Liver (tissue), 9 donors: ENCODE measurements around the gene CSDE1. TPM values are rescaled to one million over a fixed set of nuclear protein-coding genes. Genes with fewer than 3 reads are reported as not detected.

Source experiments
- DNase-seq: peaks from one replicate; pipeline ENCODE4 v3.0.0-alpha.2; 2017; ENCODE audit warnings: low spot score
- H3K27ac ChIP-seq, 2 donors: one replicate each; pipeline ENCODE4 v1.7.0; 2013; ENCODE audit warnings: inconsistent platforms in 2 of 2, low read length in 2 of 2, control low read depth in 1 of 2, low read depth in 1 of 2, mild to moderate bottlenecking in 1 of 2
- H3K27me3 ChIP-seq, 4 donors: one replicate each; pipeline versions ENCODE4 v1.6.1 to v1.7.0; 2013; ENCODE audit warnings: low read length in 3 of 4, inconsistent platforms in 1 of 4, mild to moderate bottlenecking in 1 of 4, moderate library complexity in 1 of 4; ENCODE audit not compliant: control insufficient read depth in 4 of 4, insufficient read depth in 4 of 4
- H3K36me3 ChIP-seq, 4 donors: one replicate each; pipeline versions ENCODE4 v1.6.1 to v1.7.0; 2013; ENCODE audit warnings: low read length in 3 of 4, mild to moderate bottlenecking in 3 of 4, low read depth in 1 of 4, moderate library complexity in 1 of 4; ENCODE audit not compliant: control insufficient read depth in 4 of 4, insufficient read depth in 3 of 4
- H3K4me1 ChIP-seq, 4 donors: one replicate each; pipeline versions ENCODE4 v1.6.1 to v1.7.0; 2013; ENCODE audit warnings: low read length in 3 of 4, mild to moderate bottlenecking in 3 of 4, moderate library complexity in 1 of 4; ENCODE audit not compliant: control insufficient read depth in 4 of 4, insufficient read depth in 4 of 4
- H3K4me3 ChIP-seq, 3 donors: one replicate each; pipeline versions ENCODE4 v1.6.1 to v1.7.0; 2013; ENCODE audit warnings: low read length in 3 of 3, control low read depth in 1 of 3, low read depth in 1 of 3, mild to moderate bottlenecking in 1 of 3
- H3K9ac ChIP-seq, 2 donors: one replicate each; pipeline ENCODE4 v1.7.0; 2013; ENCODE audit warnings: low read length in 2 of 2, mild to moderate bottlenecking in 2 of 2, moderate library complexity in 2 of 2, control low read depth in 1 of 2, low read depth in 1 of 2
- H3K9me3 ChIP-seq, 4 donors: one replicate each; pipeline versions ENCODE4 v1.6.1 to v1.7.0; 2013; ENCODE audit warnings: low read length in 3 of 4; ENCODE audit not compliant: control insufficient read depth in 4 of 4
- EGR1 ChIP-seq, 2 donors: IDR thresholded peaks; 2 replicates each; pipeline ENCODE4 v1.6.1; 2016 to 2018; ENCODE audit warnings: antibody characterized with exemption in 2 of 2, low read depth in 2 of 2
- FOXA1 ChIP-seq: IDR thresholded peaks from 2 replicates; pipeline ENCODE4 v1.6.1; 2016; ENCODE audit warnings: antibody characterized with exemption
- GABPA ChIP-seq, 2 donors: IDR thresholded peaks in 1 of 2; conservative IDR thresholded peaks in 1 of 2; 2 replicates each; pipeline ENCODE4 v1.6.1; 2016; ENCODE audit warnings: antibody characterized with exemption in 2 of 2, mild to moderate bottlenecking in 1 of 2, moderate library complexity in 1 of 2
- HNF4A ChIP-seq, 2 donors: conservative IDR thresholded peaks; 2 replicates each; pipeline ENCODE4 v1.6.1; 2016; ENCODE audit warnings: antibody characterized with exemption in 2 of 2, mild to moderate bottlenecking in 2 of 2
- NR2F2 ChIP-seq: IDR thresholded peaks from 2 replicates; pipeline ENCODE4 v1.6.1; 2016; ENCODE audit warnings: antibody characterized with exemption
- RAD21 ChIP-seq, 2 donors: IDR thresholded peaks; 2 replicates each; pipeline ENCODE4 v1.6.1; 2016; ENCODE audit warnings: antibody characterized with exemption in 2 of 2, mild to moderate bottlenecking in 2 of 2
- SP1 ChIP-seq: IDR thresholded peaks from 2 replicates; pipeline ENCODE4 v1.6.1; 2018; ENCODE audit warnings: antibody characterized with exemption, mild to moderate bottlenecking
- TAF1 ChIP-seq: conservative IDR thresholded peaks from 2 replicates; pipeline ENCODE4 v1.6.1; 2016; ENCODE audit warnings: antibody characterized with exemption, mild to moderate bottlenecking
- YY1 ChIP-seq: IDR thresholded peaks from 2 replicates; pipeline ENCODE4 v1.6.1; 2016; ENCODE audit warnings: antibody characterized with exemption, mild to moderate bottlenecking
- WGBS: extraction: QIAGEN DNeasy Blood & Tissue Kit; methylation state at CpG from one replicate; pipeline ENCODE4 v1.1.7; 2013; 5-methylcytosine and 5-hydroxymethylcytosine counted together
- polyA plus RNA-seq, 2 donors: library from polyadenylated mRNA; stranded (reverse) in 1 of 2; unstranded in 1 of 2; fragments of 200-250 nt in 1 of 2; fragments of >200 nt in 1 of 2; fragmentation: Nextera tagmentation in 1 of 2; extraction: Ambion mirVana in 1 of 2; gene quantifications; one replicate each; pipeline versions ENCODE4 v1.2.1 to v1.2.3, GENCODE V29; 2013 to 2015
- total RNA-seq, 2 donors: library from RNA; depleted of rRNA; stranded (reverse); fragments of >200 nt; gene quantifications; one replicate each; pipeline ENCODE4 v1.2.3, GENCODE V29; 2014
- TF ChIP-seq, protein P1 (sequence below): fragments of 150-350 bp; IDR thresholded peaks from 2 replicates; pipeline ENCODE4 v1.5.1; 2017; ENCODE audit warnings: improper control_type of control experiment, low read depth, low read length; ENCODE audit not compliant: missing input control
- TF ChIP-seq, protein P2 (sequence below): IDR thresholded peaks from 2 replicates; pipeline ENCODE4 v1.6.1; 2016; ENCODE audit warnings: antibody characterized with exemption, mild to moderate bottlenecking
- TF ChIP-seq, protein P3 (sequence below): IDR thresholded peaks from 2 replicates; pipeline ENCODE4 v1.6.1; 2016; ENCODE audit warnings: antibody characterized with exemption
- donor health status: healthy.
- donor health status: healthy.
- donor health status: healthy.
- donor health status: healthy.
- donor health status: healthy.

The CSDE1 gene
- total and polyA plus RNA-seq, 4 donors = 63.7 to 376 (median 132) TPM

DNA sequence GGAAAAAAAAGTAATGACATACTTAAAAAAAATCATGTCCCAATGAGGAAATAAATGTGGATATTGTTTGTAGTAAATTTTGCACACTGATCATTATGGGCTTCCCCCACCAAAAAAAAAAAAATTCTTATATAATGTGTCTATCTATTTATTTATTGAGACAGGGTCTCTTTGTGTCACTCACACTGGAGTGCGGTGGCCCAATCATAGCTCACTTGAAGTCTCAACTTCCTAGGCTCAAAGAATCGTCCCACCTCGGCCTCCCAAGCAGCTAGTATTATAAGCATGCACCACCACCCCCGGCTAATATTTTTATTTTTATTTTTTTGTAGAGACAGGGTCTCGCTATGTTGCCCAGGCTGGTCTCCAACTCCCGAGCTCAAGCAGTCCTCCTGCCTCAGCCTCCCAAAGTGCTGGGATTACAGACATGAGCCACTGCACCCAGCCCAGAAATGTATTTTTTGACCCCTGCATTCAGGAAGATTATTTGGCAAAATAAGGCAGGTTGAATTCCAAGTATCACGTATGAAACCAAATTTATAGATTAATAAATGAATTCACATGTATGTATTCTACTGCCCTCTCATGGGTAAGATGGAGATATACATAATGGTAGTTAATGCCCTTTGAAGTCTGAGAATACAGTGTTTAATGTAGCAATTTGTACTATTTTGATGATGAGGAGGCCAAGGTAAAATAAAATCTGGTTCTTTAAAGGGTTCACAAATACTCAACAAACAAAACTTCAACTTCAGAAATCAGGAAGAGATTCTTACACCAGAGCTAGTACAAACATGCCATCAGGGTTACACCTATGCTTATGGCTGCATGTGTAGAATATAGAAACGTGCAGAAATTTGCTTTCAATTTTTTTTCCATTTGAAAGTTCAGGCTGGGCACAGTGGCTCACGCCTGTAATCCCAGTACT lies 86.5 kb downstream of the CSDE1 start:
- Histone ChIP-seq H3K27me3 (no peaks in the 10 kb centered on the region), H3K4me1 (peaks cover 1 to 11% (median 9%) of the 10 kb centered on the region in 4 donors), H3K27ac (no peak overlapping the region), H3K36me3 (no peaks in the 10 kb centered on the region), H3K9ac (no peak overlapping the region), H3K4me3 (no peak overlapping the region), H3K9me3 (no peaks in the 10 kb centered on the region)
- TF ChIP-seq, protein P1, sequence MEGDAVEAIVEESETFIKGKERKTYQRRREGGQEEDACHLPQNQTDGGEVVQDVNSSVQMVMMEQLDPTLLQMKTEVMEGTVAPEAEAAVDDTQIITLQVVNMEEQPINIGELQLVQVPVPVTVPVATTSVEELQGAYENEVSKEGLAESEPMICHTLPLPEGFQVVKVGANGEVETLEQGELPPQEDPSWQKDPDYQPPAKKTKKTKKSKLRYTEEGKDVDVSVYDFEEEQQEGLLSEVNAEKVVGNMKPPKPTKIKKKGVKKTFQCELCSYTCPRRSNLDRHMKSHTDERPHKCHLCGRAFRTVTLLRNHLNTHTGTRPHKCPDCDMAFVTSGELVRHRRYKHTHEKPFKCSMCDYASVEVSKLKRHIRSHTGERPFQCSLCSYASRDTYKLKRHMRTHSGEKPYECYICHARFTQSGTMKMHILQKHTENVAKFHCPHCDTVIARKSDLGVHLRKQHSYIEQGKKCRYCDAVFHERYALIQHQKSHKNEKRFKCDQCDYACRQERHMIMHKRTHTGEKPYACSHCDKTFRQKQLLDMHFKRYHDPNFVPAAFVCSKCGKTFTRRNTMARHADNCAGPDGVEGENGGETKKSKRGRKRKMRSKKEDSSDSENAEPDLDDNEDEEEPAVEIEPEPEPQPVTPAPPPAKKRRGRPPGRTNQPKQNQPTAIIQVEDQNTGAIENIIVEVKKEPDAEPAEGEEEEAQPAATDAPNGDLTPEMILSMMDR = peak; percentile 23
- TF ChIP-seq RAD21 (IDR thresholded peaks at IDR 0.05) = peak; percentile 65 to 73
- no peak for TF ChIP-seq EGR1 (IDR thresholded peaks at IDR 0.05; ENCODE audit: low read depth in 2 of 2)
- TF ChIP-seq, protein P2, sequence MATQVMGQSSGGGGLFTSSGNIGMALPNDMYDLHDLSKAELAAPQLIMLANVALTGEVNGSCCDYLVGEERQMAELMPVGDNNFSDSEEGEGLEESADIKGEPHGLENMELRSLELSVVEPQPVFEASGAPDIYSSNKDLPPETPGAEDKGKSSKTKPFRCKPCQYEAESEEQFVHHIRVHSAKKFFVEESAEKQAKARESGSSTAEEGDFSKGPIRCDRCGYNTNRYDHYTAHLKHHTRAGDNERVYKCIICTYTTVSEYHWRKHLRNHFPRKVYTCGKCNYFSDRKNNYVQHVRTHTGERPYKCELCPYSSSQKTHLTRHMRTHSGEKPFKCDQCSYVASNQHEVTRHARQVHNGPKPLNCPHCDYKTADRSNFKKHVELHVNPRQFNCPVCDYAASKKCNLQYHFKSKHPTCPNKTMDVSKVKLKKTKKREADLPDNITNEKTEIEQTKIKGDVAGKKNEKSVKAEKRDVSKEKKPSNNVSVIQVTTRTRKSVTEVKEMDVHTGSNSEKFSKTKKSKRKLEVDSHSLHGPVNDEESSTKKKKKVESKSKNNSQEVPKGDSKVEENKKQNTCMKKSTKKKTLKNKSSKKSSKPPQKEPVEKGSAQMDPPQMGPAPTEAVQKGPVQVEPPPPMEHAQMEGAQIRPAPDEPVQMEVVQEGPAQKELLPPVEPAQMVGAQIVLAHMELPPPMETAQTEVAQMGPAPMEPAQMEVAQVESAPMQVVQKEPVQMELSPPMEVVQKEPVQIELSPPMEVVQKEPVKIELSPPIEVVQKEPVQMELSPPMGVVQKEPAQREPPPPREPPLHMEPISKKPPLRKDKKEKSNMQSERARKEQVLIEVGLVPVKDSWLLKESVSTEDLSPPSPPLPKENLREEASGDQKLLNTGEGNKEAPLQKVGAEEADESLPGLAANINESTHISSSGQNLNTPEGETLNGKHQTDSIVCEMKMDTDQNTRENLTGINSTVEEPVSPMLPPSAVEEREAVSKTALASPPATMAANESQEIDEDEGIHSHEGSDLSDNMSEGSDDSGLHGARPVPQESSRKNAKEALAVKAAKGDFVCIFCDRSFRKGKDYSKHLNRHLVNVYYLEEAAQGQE = no peak
- DNase-seq = no peak
- 65% methylated on average over 9 of the region's 9 CpGs for WGBS

DNA sequence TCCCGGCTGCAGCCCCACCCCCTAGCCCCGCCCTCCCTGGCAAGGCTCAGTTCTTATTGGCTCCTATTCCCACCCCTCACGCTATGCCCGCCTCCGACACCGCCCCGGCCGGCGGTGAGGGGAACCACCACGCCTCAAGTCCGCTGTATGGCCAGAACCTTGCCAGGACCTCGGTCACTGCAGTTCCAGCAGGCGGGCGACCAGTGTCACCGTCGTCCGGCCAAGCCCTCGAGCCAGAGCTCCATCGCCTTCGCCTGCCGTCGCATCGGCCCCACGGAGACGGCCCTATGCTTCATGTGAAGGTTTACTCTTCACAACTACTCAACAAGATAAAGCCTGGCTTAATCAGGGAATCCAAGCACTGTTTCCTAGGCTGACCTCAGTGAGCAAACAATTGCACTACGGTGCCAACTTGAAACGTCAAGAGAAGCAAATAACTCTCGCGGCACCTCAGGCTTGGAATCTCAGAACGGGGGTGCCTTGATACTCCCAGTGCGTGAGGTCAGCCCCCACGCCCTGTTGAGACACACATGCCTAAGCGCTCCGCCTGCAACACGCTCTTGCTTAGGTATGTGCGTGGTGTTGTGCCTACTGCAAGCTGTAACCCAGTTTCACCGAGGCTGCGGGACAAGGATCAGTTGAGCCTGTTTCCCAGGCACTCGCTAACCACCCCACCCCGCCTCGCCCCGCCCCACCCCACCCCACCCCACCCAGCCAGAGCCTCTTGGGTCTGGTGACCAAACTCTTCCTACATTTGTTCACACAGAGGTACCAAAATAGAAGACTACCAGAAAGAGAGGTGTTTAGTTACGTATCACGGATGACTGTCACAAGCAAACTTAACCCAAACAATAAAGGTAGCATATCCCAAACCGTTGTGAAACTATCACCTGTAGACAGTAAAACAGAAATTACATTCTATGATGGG lies 87.4 kb downstream of the CSDE1 start:
- WGBS = 3% methylated on average over 45 of the region's 45 CpGs
- peak in 1 of 2 donors; percentile 8 for TF ChIP-seq EGR1 (IDR thresholded peaks at IDR 0.05; ENCODE audit: low read depth in 2 of 2)
- TF ChIP-seq TAF1 = peak; percentile 81
- TF ChIP-seq, protein P1 = no peak
- peak in 1 of 2 donors; percentile 44 for TF ChIP-seq HNF4A (conservative IDR thresholded peaks at IDR 0.05)
- TF ChIP-seq, protein P2 = peak; percentile 40
- peak; percentile 66 for TF ChIP-seq YY1
- peak in 1 of 2 donors; percentile 49 for TF ChIP-seq RAD21 (IDR thresholded peaks at IDR 0.05)
- TF ChIP-seq NR2F2 = peak; percentile 30
- TF ChIP-seq GABPA (IDR thresholded peaks at IDR 0.05 in 1 of 2, conservative IDR thresholded peaks at IDR 0.05 in 1 of 2) = no peak
- no peak for TF ChIP-seq FOXA1
- TF ChIP-seq SP1 = peak; percentile 69
- TF ChIP-seq, protein P3, sequence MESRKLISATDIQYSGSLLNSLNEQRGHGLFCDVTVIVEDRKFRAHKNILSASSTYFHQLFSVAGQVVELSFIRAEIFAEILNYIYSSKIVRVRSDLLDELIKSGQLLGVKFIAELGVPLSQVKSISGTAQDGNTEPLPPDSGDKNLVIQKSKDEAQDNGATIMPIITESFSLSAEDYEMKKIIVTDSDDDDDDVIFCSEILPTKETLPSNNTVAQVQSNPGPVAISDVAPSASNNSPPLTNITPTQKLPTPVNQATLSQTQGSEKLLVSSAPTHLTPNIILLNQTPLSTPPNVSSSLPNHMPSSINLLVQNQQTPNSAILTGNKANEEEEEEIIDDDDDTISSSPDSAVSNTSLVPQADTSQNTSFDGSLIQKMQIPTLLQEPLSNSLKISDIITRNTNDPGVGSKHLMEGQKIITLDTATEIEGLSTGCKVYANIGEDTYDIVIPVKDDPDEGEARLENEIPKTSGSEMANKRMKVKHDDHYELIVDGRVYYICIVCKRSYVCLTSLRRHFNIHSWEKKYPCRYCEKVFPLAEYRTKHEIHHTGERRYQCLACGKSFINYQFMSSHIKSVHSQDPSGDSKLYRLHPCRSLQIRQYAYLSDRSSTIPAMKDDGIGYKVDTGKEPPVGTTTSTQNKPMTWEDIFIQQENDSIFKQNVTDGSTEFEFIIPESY = peak; percentile 71

More for the DNA sequence above, 87.4 kb downstream of the CSDE1 start:
- no peaks in the 10 kb centered on the region for H3K9me3 ChIP-seq
- no peaks in the 10 kb centered on the region for H3K36me3 ChIP-seq
- H3K27ac ChIP-seq = peak overlapping the region; percentile 57 to 82
- DNase-seq = peak; percentile 96
- no peak overlapping the region for H3K9ac ChIP-seq
- peaks cover 1 to 11% (median 9%) of the 10 kb centered on the region in 4 donors for H3K4me1 ChIP-seq
- H3K4me3 ChIP-seq = peak overlapping the region; percentile 34 to 79 (median 64)
- no peaks in the 10 kb centered on the region for H3K27me3 ChIP-seq
